Measurements from ENCODE around the gene SLC5A6.

The SLC5A6 gene

GRCh38 chr2:27251766-27252165 lies 39.7 kb upstream of the SLC5A6 start:
- H3K4me1 ChIP-seq (ENCODE audit: insufficient read depth, low read length, severe bottlenecking) = peaks cover 10% of the 10 kb centered on the region
- H3K4me2 ChIP-seq (ENCODE audit: low read length) = no peak overlapping the region
- H3K36me3 ChIP-seq (ENCODE audit: insufficient read depth, low read length) = no peaks in the 10 kb centered on the region
- H2AFZ ChIP-seq (ENCODE audit: low read length) = no peak overlapping the region
- no peak overlapping the region for H3K4me3 ChIP-seq (ENCODE audit: low read depth, low read length, poor library complexity, severe bottlenecking)
- no peaks in the 10 kb centered on the region; the same call in 1 of the 2 replicates for H3F3A ChIP-seq (ENCODE audit: insufficient read depth, low read length)
- no peak overlapping the region for H3K9ac ChIP-seq (ENCODE audit: low read length)
- H3K79me2 ChIP-seq (ENCODE audit: insufficient read depth, low read length) = no peaks in the 10 kb centered on the region
- H3K27me3 ChIP-seq (ENCODE audit: insufficient read depth, low read length) = 0 out of 2 replicates have a peak, but pooled peaks cover 7% of the 10 kb centered on the region
- TF ChIP-seq EZH2 (IDR thresholded peaks at IDR 0.05; ENCODE audit: borderline replicate concordance, low read length) = no peak
- TF ChIP-seq CTCF (IDR thresholded peaks at IDR 0.05; ENCODE audit: low read length) = no peak
- no peaks in the 10 kb centered on the region for H3K9me2 ChIP-seq (ENCODE audit: low read depth, low read length)
- no peaks in the 10 kb centered on the region for H4K20me1 ChIP-seq (ENCODE audit: insufficient read depth, low read length)
- no peaks in the 10 kb centered on the region for H3K9me3 ChIP-seq (ENCODE audit: low read length)
- no peak overlapping the region for H3K27ac ChIP-seq (ENCODE audit: low read depth, low read length, poor library complexity, severe bottlenecking)

- H3K36me3 ChIP-seq (ENCODE audit: insufficient read depth, low read length) = no peaks in the 10 kb centered on the region
- no peak for TF ChIP-seq CTCF (IDR thresholded peaks at IDR 0.05; ENCODE audit: low read length)
- no peak for TF ChIP-seq EZH2 (IDR thresholded peaks at IDR 0.05; ENCODE audit: borderline replicate concordance, low read length)
- H3K4me2 ChIP-seq (ENCODE audit: low read length) = no peak overlapping the region; the same call in 1 of the 2 replicates
- no peaks in the 10 kb centered on the region for H3K79me2 ChIP-seq (ENCODE audit: insufficient read depth, low read length)
- H3K9ac ChIP-seq (ENCODE audit: low read length) = no peak overlapping the region; the same call in 1 of the 2 replicates
- H3K9me3 ChIP-seq (ENCODE audit: low read length) = no peaks in the 10 kb centered on the region
- no peak overlapping the region for H3K27ac ChIP-seq (ENCODE audit: low read depth, low read length, poor library complexity, severe bottlenecking)
- no peak overlapping the region for H2AFZ ChIP-seq (ENCODE audit: low read length)
- no peaks in the 10 kb centered on the region for H4K20me1 ChIP-seq (ENCODE audit: insufficient read depth, low read length)
- peaks cover 10% of the 10 kb centered on the region for H3K4me1 ChIP-seq (ENCODE audit: insufficient read depth, low read length, severe bottlenecking)
- no peaks in the 10 kb centered on the region for H3K27me3 ChIP-seq (ENCODE audit: insufficient read depth, low read length)
- no peak overlapping the region for H3K4me3 ChIP-seq (ENCODE audit: low read depth, low read length, poor library complexity, severe bottlenecking)
- no peaks in the 10 kb centered on the region; the same call in 1 of the 2 replicates for H3F3A ChIP-seq (ENCODE audit: insufficient read depth, low read length)
- no peaks in the 10 kb centered on the region for H3K9me2 ChIP-seq (ENCODE audit: low read depth, low read length)
Observed at GRCh38 chr2:27250652-27251379, 38.7 kb upstream of the SLC5A6 start.

GRCh38 chr2:27249891-27250651 lies 38.0 kb upstream of the SLC5A6 start:
- no peak overlapping the region for H3K4me3 ChIP-seq (ENCODE audit: low read depth, low read length, poor library complexity, severe bottlenecking)

More at GRCh38 chr2:27249891-27250651, 38.0 kb upstream of the SLC5A6 start:
- H4K20me1 ChIP-seq (ENCODE audit: insufficient read depth, low read length) = no peaks in the 10 kb centered on the region
- H2AFZ ChIP-seq (ENCODE audit: low read length) = no peak overlapping the region
- no peak overlapping the region for H3K27ac ChIP-seq (ENCODE audit: low read depth, low read length, poor library complexity, severe bottlenecking)
- no peaks in the 10 kb centered on the region; the same call in 1 of the 2 replicates for H3F3A ChIP-seq (ENCODE audit: insufficient read depth, low read length)
- H3K36me3 ChIP-seq (ENCODE audit: insufficient read depth, low read length) = peaks cover 3% of the 10 kb centered on the region
- TF ChIP-seq EZH2 (IDR thresholded peaks at IDR 0.05; ENCODE audit: borderline replicate concordance, low read length) (no peak), CTCF (IDR thresholded peaks at IDR 0.05; ENCODE audit: low read length) (peak; percentile 90)
- H3K4me1 ChIP-seq (ENCODE audit: insufficient read depth, low read length, severe bottlenecking) = peaks cover 10% of the 10 kb centered on the region
- peak overlapping the region; percentile 37; the same call in 1 of the 2 replicates for H3K4me2 ChIP-seq (ENCODE audit: low read length)
- H3K27me3 ChIP-seq (ENCODE audit: insufficient read depth, low read length) = no peaks in the 10 kb centered on the region
- no peaks in the 10 kb centered on the region for H3K79me2 ChIP-seq (ENCODE audit: insufficient read depth, low read length)
- H3K9ac ChIP-seq (ENCODE audit: low read length) = no peak overlapping the region; the same call in 1 of the 2 replicates
- H3K9me2 ChIP-seq (ENCODE audit: low read depth, low read length) = no peaks in the 10 kb centered on the region
- no peaks in the 10 kb centered on the region for H3K9me3 ChIP-seq (ENCODE audit: low read length)
